ENCODE measurements around the gene UBC.

Gene UBC

GRCh38 chr12:124870515-124870914 is 43.9 kb downstream of the UBC start:
- H3K27ac ChIP-seq (ENCODE audit: low read depth, low read length), result no peak overlapping the region
- no peaks in the 10 kb centered on the region for H3K36me3 ChIP-seq (ENCODE audit: control insufficient read depth, low read length)
- peaks cover 60% of the 10 kb centered on the region for H3K4me1 ChIP-seq (ENCODE audit: control insufficient read depth, low read length)
- no peaks in the 10 kb centered on the region for H4K20me1 ChIP-seq (ENCODE audit: control insufficient read depth, insufficient read depth, low read depth, low read length)
- H3K4me3 ChIP-seq (ENCODE audit: low read length), result no peak overlapping the region
- no peaks in the 10 kb centered on the region for H3K9me2 ChIP-seq (replicated peaks; ENCODE audit: control insufficient read depth, low read length)
- peaks cover 11% of the 10 kb centered on the region for H3F3A ChIP-seq (ENCODE audit: control insufficient read depth, insufficient read depth)
- H3K79me2 ChIP-seq (ENCODE audit: control insufficient read depth, low read length), result no peaks in the 10 kb centered on the region
- H3K9me3 ChIP-seq (ENCODE audit: control insufficient read depth, insufficient read depth, low read length), result no peaks in the 10 kb centered on the region
- no peak overlapping the region for H3K4me2 ChIP-seq (ENCODE audit: low read length)
- TF ChIP-seq CTCF (IDR thresholded peaks at IDR 0.05; ENCODE audit: low read depth, low read length, poor library complexity, severe bottlenecking), result no peak
- TF ChIP-seq EZH2phosphoT487 (IDR thresholded peaks at IDR 0.05; ENCODE audit: borderline replicate concordance, low read length), result no peak
- H3K27me3 ChIP-seq (ENCODE audit: control insufficient read depth, low read length), result no peaks in the 10 kb centered on the region

GRCh38 chr12:124869059-124869665 is 45.3 kb downstream of the UBC start:
- Histone ChIP-seq H3K4me1 (ENCODE audit: control insufficient read depth, low read length) (peaks cover 69% of the 10 kb centered on the region), H3F3A (ENCODE audit: control insufficient read depth, insufficient read depth) (peaks cover 15% of the 10 kb centered on the region), H3K27me3 (ENCODE audit: control insufficient read depth, low read length) (no peaks in the 10 kb centered on the region), H3K9me2 (replicated peaks; ENCODE audit: control insufficient read depth, low read length) (no peaks in the 10 kb centered on the region), H3K4me2 (ENCODE audit: low read length) (peak overlapping the region; percentile 77), H3K4me3 (ENCODE audit: low read length) (peak overlapping the region; percentile 63), H3K36me3 (ENCODE audit: control insufficient read depth, low read length) (no peaks in the 10 kb centered on the region), H3K79me2 (ENCODE audit: control insufficient read depth, low read length) (no peaks in the 10 kb centered on the region), H4K20me1 (ENCODE audit: control insufficient read depth, insufficient read depth, low read depth, low read length) (no peaks in the 10 kb centered on the region), H3K9me3 (ENCODE audit: control insufficient read depth, insufficient read depth, low read length) (no peaks in the 10 kb centered on the region), H3K27ac (ENCODE audit: low read depth, low read length) (peak overlapping the region; percentile 33)
- TF ChIP-seq EZH2phosphoT487 (IDR thresholded peaks at IDR 0.05; ENCODE audit: borderline replicate concordance, low read length) (no peak), CTCF (IDR thresholded peaks at IDR 0.05; ENCODE audit: low read depth, low read length, poor library complexity, severe bottlenecking) (no peak)

GRCh38 chr12:124868252-124869058 is 46.0 kb downstream of the UBC start:
- Histone ChIP-seq H3K4me3 (ENCODE audit: low read length) (peak overlapping the region; percentile 63), H3K9me3 (ENCODE audit: control insufficient read depth, insufficient read depth, low read length) (no peaks in the 10 kb centered on the region), H4K20me1 (ENCODE audit: control insufficient read depth, insufficient read depth, low read depth, low read length) (no peaks in the 10 kb centered on the region), H3K36me3 (ENCODE audit: control insufficient read depth, low read length) (peaks cover 2% of the 10 kb centered on the region), H3K27me3 (ENCODE audit: control insufficient read depth, low read length) (no peaks in the 10 kb centered on the region), H3F3A (ENCODE audit: control insufficient read depth, insufficient read depth) (peaks cover 15% of the 10 kb centered on the region), H3K4me2 (ENCODE audit: low read length) (peak overlapping the region; percentile 77), H3K9me2 (replicated peaks; ENCODE audit: control insufficient read depth, low read length) (no peaks in the 10 kb centered on the region), H3K27ac (ENCODE audit: low read depth, low read length) (peak overlapping the region; percentile 33), H3K4me1 (ENCODE audit: control insufficient read depth, low read length) (peaks cover 66% of the 10 kb centered on the region), H3K79me2 (ENCODE audit: control insufficient read depth, low read length) (peaks cover 3% of the 10 kb centered on the region)
- TF ChIP-seq EZH2phosphoT487 (IDR thresholded peaks at IDR 0.05; ENCODE audit: borderline replicate concordance, low read length) (no peak), CTCF (IDR thresholded peaks at IDR 0.05; ENCODE audit: low read depth, low read length, poor library complexity, severe bottlenecking) (no peak)
